GM12878 (cell line): ENCODE results near the gene MYCBPAP.

Experiments used
- BMI1 ChIP-seq: fragments of 450-650 bp; IDR thresholded peaks from 2 replicates; pipeline ENCODE4 v1.6.1; 2016; ENCODE audit warnings: mild to moderate bottlenecking, moderate library complexity, borderline replicate concordance
- CHD4 ChIP-seq: fragments of 200-600 bp; sonication (generic); IDR thresholded peaks from 2 replicates; pipeline ENCODE4 v1.6.1; 2016; ENCODE audit warnings: mild to moderate bottlenecking
- GABPA ChIP-seq: IDR thresholded peaks from 2 replicates; pipeline ENCODE4 v1.6.1; 2014; ENCODE audit warnings: antibody characterized with exemption, low read depth, mild to moderate bottlenecking, inconsistent platforms
- NBN ChIP-seq: fragments of 450-650 bp; IDR thresholded peaks from 2 replicates; pipeline ENCODE4 v1.6.1; 2016
- POLR2A ChIP-seq: IDR thresholded peaks from 2 replicates; pipeline ENCODE4 v1.6.1; 2011; ENCODE audit warnings: low read depth, mild to moderate bottlenecking, low read length
- YY1 ChIP-seq: IDR thresholded peaks from 2 replicates; pipeline ENCODE4 v1.6.1; 2011; ENCODE audit warnings: low read depth, mild to moderate bottlenecking, low read length
- ZSCAN29 ChIP-seq: fragments of 450-650 bp; IDR thresholded peaks from 2 replicates; pipeline ENCODE4 v1.6.1; 2017; ENCODE audit warnings: mild to moderate bottlenecking, moderate library complexity
- TF ChIP-seq, protein P1 (sequence below): IDR thresholded peaks from 2 replicates; pipeline ENCODE4 v1.6.1; 2011; ENCODE audit warnings: borderline replicate concordance, low read depth, mild to moderate bottlenecking, moderate library complexity, low read length; ENCODE audit not compliant: insufficient read depth, poor library complexity, severe bottlenecking
- TF ChIP-seq, protein P2 (sequence below): IDR thresholded peaks from 2 replicates; pipeline ENCODE4 v1.6.1; 2011; ENCODE audit warnings: mild to moderate bottlenecking, low read depth, low read length, moderate library complexity; ENCODE audit not compliant: insufficient replicate concordance
- TF ChIP-seq, protein P3 (sequence below): IDR thresholded peaks from 2 replicates; pipeline ENCODE4 v1.6.1; 2011; ENCODE audit warnings: borderline replicate concordance, low read depth, mild to moderate bottlenecking, moderate library complexity, mixed read lengths, low read length; ENCODE audit not compliant: insufficient read depth; ENCODE audit errors: extremely low read length
- TF ChIP-seq, protein P4 (sequence below), 3 experiments: IDR thresholded peaks in 2 of 3; conservative IDR thresholded peaks in 1 of 3; 2 replicates each; pipeline ENCODE4 v1.5.1; 2011; ENCODE audit warnings: low read depth in 3 of 3, low read length in 3 of 3, mild to moderate bottlenecking in 3 of 3, control low read depth in 2 of 3, moderate library complexity in 2 of 3, inconsistent platforms in 1 of 3, mixed read lengths in 1 of 3; ENCODE audit not compliant: control insufficient read depth in 2 of 3, insufficient read depth in 1 of 3; ENCODE audit errors: extremely low read depth in 1 of 3
- TF ChIP-seq, protein P5 (sequence below): IDR thresholded peaks from 2 replicates; pipeline ENCODE4 v1.6.1; 2012; ENCODE audit warnings: mild to moderate bottlenecking, low read depth, low read length

DNA sequence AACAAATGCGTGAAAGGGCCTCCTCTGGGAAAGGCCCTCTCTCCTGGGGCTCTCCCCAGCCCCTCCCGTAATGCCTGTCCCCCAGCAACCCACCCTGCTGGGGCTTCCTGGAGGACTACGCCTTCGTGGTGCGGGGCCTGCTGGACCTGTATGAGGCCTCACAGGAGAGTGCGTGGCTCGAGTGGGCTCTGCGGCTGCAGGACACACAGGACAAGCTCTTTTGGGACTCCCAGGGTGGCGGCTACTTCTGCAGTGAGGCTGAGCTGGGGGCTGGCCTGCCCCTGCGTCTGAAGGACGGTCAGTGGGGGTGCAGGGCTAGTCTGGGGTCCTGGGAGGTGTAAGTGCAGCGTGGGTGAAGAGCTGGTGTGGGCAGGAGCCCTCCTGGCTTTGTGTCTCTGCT is 43.6 kb downstream of the MYCBPAP start:
- TF ChIP-seq, protein P1, sequence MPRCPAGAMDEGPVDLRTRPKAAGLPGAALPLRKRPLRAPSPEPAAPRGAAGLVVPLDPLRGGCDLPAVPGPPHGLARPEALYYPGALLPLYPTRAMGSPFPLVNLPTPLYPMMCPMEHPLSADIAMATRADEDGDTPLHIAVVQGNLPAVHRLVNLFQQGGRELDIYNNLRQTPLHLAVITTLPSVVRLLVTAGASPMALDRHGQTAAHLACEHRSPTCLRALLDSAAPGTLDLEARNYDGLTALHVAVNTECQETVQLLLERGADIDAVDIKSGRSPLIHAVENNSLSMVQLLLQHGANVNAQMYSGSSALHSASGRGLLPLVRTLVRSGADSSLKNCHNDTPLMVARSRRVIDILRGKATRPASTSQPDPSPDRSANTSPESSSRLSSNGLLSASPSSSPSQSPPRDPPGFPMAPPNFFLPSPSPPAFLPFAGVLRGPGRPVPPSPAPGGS: no peak
- TF ChIP-seq, protein P2, sequence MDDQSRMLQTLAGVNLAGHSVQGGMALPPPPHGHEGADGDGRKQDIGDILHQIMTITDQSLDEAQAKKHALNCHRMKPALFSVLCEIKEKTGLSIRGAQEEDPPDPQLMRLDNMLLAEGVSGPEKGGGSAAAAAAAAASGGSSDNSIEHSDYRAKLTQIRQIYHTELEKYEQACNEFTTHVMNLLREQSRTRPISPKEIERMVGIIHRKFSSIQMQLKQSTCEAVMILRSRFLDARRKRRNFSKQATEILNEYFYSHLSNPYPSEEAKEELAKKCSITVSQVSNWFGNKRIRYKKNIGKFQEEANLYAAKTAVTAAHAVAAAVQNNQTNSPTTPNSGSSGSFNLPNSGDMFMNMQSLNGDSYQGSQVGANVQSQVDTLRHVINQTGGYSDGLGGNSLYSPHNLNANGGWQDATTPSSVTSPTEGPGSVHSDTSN: no peak
- TF ChIP-seq, protein P3, sequence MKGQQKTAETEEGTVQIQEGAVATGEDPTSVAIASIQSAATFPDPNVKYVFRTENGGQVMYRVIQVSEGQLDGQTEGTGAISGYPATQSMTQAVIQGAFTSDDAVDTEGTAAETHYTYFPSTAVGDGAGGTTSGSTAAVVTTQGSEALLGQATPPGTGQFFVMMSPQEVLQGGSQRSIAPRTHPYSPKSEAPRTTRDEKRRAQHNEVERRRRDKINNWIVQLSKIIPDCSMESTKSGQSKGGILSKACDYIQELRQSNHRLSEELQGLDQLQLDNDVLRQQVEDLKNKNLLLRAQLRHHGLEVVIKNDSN: no peak
- TF ChIP-seq CHD4 (no peak), POLR2A (no peak; the same call in 1 of the 2 replicates), GABPA (no peak), NBN (no peak), BMI1 (no peak), YY1 (no peak), ZSCAN29 (no peak)
- TF ChIP-seq, protein P4, sequence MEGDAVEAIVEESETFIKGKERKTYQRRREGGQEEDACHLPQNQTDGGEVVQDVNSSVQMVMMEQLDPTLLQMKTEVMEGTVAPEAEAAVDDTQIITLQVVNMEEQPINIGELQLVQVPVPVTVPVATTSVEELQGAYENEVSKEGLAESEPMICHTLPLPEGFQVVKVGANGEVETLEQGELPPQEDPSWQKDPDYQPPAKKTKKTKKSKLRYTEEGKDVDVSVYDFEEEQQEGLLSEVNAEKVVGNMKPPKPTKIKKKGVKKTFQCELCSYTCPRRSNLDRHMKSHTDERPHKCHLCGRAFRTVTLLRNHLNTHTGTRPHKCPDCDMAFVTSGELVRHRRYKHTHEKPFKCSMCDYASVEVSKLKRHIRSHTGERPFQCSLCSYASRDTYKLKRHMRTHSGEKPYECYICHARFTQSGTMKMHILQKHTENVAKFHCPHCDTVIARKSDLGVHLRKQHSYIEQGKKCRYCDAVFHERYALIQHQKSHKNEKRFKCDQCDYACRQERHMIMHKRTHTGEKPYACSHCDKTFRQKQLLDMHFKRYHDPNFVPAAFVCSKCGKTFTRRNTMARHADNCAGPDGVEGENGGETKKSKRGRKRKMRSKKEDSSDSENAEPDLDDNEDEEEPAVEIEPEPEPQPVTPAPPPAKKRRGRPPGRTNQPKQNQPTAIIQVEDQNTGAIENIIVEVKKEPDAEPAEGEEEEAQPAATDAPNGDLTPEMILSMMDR (IDR thresholded peaks at IDR 0.05 in 2 of 3, conservative IDR thresholded peaks at IDR 0.05 in 1 of 3; ENCODE audit: control insufficient read depth in 2 of 3, extremely low read depth in 1 of 3, insufficient read depth in 1 of 3, low read depth in 3 of 3, low read length in 3 of 3): no peak
- TF ChIP-seq, protein P5, sequence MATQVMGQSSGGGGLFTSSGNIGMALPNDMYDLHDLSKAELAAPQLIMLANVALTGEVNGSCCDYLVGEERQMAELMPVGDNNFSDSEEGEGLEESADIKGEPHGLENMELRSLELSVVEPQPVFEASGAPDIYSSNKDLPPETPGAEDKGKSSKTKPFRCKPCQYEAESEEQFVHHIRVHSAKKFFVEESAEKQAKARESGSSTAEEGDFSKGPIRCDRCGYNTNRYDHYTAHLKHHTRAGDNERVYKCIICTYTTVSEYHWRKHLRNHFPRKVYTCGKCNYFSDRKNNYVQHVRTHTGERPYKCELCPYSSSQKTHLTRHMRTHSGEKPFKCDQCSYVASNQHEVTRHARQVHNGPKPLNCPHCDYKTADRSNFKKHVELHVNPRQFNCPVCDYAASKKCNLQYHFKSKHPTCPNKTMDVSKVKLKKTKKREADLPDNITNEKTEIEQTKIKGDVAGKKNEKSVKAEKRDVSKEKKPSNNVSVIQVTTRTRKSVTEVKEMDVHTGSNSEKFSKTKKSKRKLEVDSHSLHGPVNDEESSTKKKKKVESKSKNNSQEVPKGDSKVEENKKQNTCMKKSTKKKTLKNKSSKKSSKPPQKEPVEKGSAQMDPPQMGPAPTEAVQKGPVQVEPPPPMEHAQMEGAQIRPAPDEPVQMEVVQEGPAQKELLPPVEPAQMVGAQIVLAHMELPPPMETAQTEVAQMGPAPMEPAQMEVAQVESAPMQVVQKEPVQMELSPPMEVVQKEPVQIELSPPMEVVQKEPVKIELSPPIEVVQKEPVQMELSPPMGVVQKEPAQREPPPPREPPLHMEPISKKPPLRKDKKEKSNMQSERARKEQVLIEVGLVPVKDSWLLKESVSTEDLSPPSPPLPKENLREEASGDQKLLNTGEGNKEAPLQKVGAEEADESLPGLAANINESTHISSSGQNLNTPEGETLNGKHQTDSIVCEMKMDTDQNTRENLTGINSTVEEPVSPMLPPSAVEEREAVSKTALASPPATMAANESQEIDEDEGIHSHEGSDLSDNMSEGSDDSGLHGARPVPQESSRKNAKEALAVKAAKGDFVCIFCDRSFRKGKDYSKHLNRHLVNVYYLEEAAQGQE: no peak
